Measurements from ENCODE around the gene MOB1B. TPM values are rescaled to one million over a fixed set of nuclear protein-coding genes. Genes with fewer than 3 reads are reported as not detected.
"Not testable (repeated sequence)": the region's sequence is repeated elsewhere in the genome, so short reads cannot be mapped to it uniquely, and the experiment has no call there.

The MOB1B gene
- total RNA-seq, 1 experiment from 2014 or later = 21.0 TPM

GRCh38 chr4:71009086-71009485 lies 106.9 kb downstream of the MOB1B start:
- BruUV-seq (replicated peaks) = no TSS peak

DNA sequence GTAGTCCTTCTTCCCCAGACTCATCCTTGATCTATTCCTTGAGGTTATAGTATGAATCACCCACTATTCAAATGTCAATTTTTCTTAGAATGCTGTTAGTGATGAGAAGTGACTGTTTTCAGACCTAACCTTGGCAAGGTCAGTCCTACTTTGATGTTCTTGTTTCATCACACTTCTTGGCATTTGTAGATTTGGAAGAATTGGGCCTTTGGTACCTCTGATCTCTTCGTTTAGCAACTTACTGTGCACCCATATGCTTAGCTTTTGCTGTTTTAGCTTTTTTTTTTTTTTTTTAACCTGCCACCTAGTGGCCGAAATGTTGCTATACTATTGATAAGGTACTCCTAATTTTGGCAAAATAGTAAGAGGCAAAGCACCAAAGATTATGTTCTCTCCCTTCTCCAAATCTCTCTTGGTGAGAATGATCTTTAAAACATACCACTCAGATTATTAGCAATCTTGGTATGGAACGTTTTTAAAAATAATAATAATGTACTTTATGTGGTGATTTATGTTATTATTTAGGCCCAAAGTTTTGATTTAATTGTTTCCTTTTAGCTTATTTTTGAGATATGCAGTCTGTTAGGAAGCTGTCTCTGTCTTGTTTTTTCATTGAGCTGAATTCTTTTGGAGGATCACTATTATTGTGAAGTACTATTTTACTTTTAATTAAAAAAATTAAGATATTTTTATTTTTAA lies 107.9 kb downstream of the MOB1B start:
- no peaks in the 10 kb centered on the region for H3K27me3 ChIP-seq (replicated peaks; ENCODE audit: insufficient read depth, low read depth, low read length, poor library complexity)
- H3K9me3 ChIP-seq (ENCODE audit: low read depth, low read length, poor library complexity, severe bottlenecking) = no peaks in the 10 kb centered on the region
- intact Hi-C loops (cut with micrococcal nuclease; ENCODE audit: unreplicated experiment) = no loop called here
- CTCF ChIA-PET = interaction anchor here (0.5 to 0.6 kb wide), 10 partner anchors 11 to 1409 kb away, joined by 3 to 5 read pairs (median 3); no protein-coding TSS in a partner anchor
- no peak overlapping the region for H3K27ac ChIP-seq (ENCODE audit: low read depth, low read length, poor library complexity, severe bottlenecking)
- POLR2A ChIA-PET (ENCODE audit: low non-redundant PET) = interaction anchor here (0.6 kb wide), 2 partner anchors 44 to 129 kb away, joined by 3 read pairs; no protein-coding TSS in a partner anchor
- no TSS peak for BruUV-seq (replicated peaks)
- H3K4me1 ChIP-seq (ENCODE audit: insufficient read depth, low read length, poor library complexity, severe bottlenecking) = no peaks in the 10 kb centered on the region
- H3K4me3 ChIP-seq (ENCODE audit: low read depth, low read length, poor library complexity, severe bottlenecking) = no peak overlapping the region
- H3K36me3 ChIP-seq (ENCODE audit: insufficient read depth, low read length, poor library complexity, severe bottlenecking) = no peaks in the 10 kb centered on the region
- DNase-seq (ENCODE audit: low spot score) = peak; percentile 49
- no peak for TF ChIP-seq EZH2 (IDR thresholded peaks at IDR 0.05; ENCODE audit: borderline replicate concordance, low read depth, low read length, poor library complexity, severe bottlenecking)
- TF ChIP-seq, protein P1, sequence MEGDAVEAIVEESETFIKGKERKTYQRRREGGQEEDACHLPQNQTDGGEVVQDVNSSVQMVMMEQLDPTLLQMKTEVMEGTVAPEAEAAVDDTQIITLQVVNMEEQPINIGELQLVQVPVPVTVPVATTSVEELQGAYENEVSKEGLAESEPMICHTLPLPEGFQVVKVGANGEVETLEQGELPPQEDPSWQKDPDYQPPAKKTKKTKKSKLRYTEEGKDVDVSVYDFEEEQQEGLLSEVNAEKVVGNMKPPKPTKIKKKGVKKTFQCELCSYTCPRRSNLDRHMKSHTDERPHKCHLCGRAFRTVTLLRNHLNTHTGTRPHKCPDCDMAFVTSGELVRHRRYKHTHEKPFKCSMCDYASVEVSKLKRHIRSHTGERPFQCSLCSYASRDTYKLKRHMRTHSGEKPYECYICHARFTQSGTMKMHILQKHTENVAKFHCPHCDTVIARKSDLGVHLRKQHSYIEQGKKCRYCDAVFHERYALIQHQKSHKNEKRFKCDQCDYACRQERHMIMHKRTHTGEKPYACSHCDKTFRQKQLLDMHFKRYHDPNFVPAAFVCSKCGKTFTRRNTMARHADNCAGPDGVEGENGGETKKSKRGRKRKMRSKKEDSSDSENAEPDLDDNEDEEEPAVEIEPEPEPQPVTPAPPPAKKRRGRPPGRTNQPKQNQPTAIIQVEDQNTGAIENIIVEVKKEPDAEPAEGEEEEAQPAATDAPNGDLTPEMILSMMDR (conservative IDR thresholded peaks at IDR 0.05; ENCODE audit: low read depth, low read length) = peak; percentile 63

More at GRCh38 chr4:71009086-71009485, 106.9 kb downstream of the MOB1B start:
- intact Hi-C loops (cut with micrococcal nuclease; ENCODE audit: unreplicated experiment) = no loop called here
- no peaks in the 10 kb centered on the region for H3K27me3 ChIP-seq (replicated peaks; ENCODE audit: insufficient read depth, low read depth, low read length, poor library complexity)
- H3K4me3 ChIP-seq (ENCODE audit: low read depth, low read length, poor library complexity, severe bottlenecking) = no peak overlapping the region
- CTCF ChIA-PET = no interaction called here
- H3K27ac ChIP-seq (ENCODE audit: low read depth, low read length, poor library complexity, severe bottlenecking) = no peak overlapping the region
- H3K9me3 ChIP-seq (ENCODE audit: low read depth, low read length, poor library complexity, severe bottlenecking) = no peaks in the 10 kb centered on the region
- no peaks in the 10 kb centered on the region for H3K4me1 ChIP-seq (ENCODE audit: insufficient read depth, low read length, poor library complexity, severe bottlenecking)
- no peak for TF ChIP-seq EZH2 (IDR thresholded peaks at IDR 0.05; ENCODE audit: borderline replicate concordance, low read depth, low read length, poor library complexity, severe bottlenecking)
- TF ChIP-seq, protein P1 (conservative IDR thresholded peaks at IDR 0.05; ENCODE audit: low read depth, low read length) = no peak
- POLR2A ChIA-PET (ENCODE audit: low non-redundant PET) = no interaction called here
- DNase-seq (ENCODE audit: low spot score) = no peak
- no peaks in the 10 kb centered on the region for H3K36me3 ChIP-seq (ENCODE audit: insufficient read depth, low read length, poor library complexity, severe bottlenecking)

DNA sequence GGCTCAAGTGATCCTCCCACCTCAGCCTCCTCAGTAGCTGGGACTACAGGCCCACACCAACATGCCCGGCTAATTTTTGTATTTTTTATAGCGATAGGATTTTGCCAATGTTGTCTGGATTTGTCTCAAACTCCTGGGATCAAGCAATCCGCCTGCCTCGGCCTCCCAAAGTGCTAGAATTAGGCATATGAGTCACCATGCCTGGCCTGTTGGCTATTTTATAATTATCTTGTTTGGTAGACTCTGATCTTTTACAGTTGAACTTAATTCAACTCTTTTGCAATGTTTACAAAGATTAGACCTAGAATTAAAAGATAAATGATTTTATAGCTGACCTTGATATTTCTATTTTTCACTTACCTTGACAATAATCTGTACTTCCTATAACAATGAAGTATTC lies 109.3 kb downstream of the MOB1B start:
- intact Hi-C loops (cut with micrococcal nuclease; ENCODE audit: unreplicated experiment) = no loop called here
- H3K4me1 ChIP-seq (ENCODE audit: insufficient read depth, low read length, poor library complexity, severe bottlenecking) = no peaks in the 10 kb centered on the region
- no peak overlapping the region for H3K27ac ChIP-seq (ENCODE audit: low read depth, low read length, poor library complexity, severe bottlenecking)
- no peak for TF ChIP-seq EZH2 (IDR thresholded peaks at IDR 0.05; ENCODE audit: borderline replicate concordance, low read depth, low read length, poor library complexity, severe bottlenecking)
- TF ChIP-seq, protein P1 (conservative IDR thresholded peaks at IDR 0.05; ENCODE audit: low read depth, low read length) = no peak
- H3K9me3 ChIP-seq (ENCODE audit: low read depth, low read length, poor library complexity, severe bottlenecking) = no peaks in the 10 kb centered on the region
- DNase-seq (ENCODE audit: low spot score) = no peak
- no peak overlapping the region for H3K4me3 ChIP-seq (ENCODE audit: low read depth, low read length, poor library complexity, severe bottlenecking)
- no peaks in the 10 kb centered on the region for H3K27me3 ChIP-seq (replicated peaks; ENCODE audit: insufficient read depth, low read depth, low read length, poor library complexity)
- H3K36me3 ChIP-seq (ENCODE audit: insufficient read depth, low read length, poor library complexity, severe bottlenecking) = no peaks in the 10 kb centered on the region
- ChIA-PET POLR2A (ENCODE audit: low non-redundant PET) (interaction anchor here (0.6 kb wide), 1 partner anchor 84 kb away, joined by 3 read pairs; no protein-coding TSS in a partner anchor), CTCF (no interaction called here)
- BruUV-seq (replicated peaks) = no TSS peak

GRCh38 chr4:71017391-71017790 lies 115.2 kb downstream of the MOB1B start:
- H3K4me3 ChIP-seq (ENCODE audit: low read depth, low read length, poor library complexity, severe bottlenecking); CTCF ChIA-PET; intact Hi-C loops (cut with micrococcal nuclease; ENCODE audit: unreplicated experiment); DNase-seq (ENCODE audit: low spot score); H3K9me3 ChIP-seq (ENCODE audit: low read depth, low read length, poor library complexity, severe bottlenecking); H3K4me1 ChIP-seq (ENCODE audit: insufficient read depth, low read length, poor library complexity, severe bottlenecking); H3K36me3 ChIP-seq (ENCODE audit: insufficient read depth, low read length, poor library complexity, severe bottlenecking); POLR2A ChIA-PET (ENCODE audit: low non-redundant PET); BruUV-seq (replicated peaks); H3K27ac ChIP-seq (ENCODE audit: low read depth, low read length, poor library complexity, severe bottlenecking); H3K27me3 ChIP-seq (replicated peaks; ENCODE audit: insufficient read depth, low read depth, low read length, poor library complexity): not testable (repeated sequence)
